Measurements from ENCODE around the gene DNAJC17. TPM values are rescaled to one million over a fixed set of nuclear protein-coding genes. Genes with fewer than 3 reads are reported as not detected.

DNAJC17 gene
- total and polyA plus RNA-seq, 2 of the 13 experiments (the other 11 are each of a cell fraction or from before 2014, with no cell fraction given), result 22.2 to 26.5 TPM

DNA sequence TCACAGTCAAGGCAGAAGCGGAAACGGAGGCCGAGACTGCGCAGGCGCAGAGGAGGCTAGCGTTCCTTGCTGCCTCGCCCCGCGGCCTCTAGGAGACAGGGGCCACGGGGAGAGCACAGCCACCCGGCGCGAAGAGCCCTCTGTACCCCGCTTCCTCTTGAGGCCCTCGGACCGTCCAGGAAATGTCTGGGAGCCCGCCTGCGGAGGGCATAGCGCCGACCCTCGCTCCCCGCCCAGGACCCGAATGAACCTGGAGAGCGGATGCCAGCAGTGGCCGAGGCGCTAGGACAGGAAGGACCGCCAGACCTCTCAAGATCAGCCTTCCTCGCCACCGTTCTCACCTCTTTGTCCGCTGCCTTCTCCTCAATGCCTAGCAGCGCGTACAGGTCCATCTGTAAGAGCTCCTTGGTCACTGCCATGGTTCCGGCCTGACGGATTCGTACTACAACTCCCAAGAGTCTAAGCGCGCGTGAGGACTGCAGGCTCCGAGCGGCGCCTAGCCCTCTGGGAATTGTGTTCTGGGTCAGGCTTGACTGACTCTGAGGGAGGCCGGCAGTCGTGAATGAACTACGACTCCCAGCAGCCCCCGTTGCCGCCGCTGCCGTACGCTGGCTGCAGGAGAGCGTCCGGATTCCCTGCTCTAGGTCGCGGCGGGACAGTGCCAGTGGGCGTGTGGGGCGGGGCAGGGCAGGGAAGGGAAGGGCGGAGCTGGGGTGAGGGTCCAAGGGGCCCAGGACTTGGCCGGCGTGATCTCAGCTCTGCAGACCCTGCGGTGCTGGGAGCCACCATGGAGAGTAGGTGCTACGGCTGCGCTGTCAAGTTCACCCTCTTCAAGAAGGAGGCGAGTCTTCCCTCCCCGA is at the start of gene DNAJC17, which contains the start of gene ZFYVE19 (continued):
- TF ChIP-seq, protein P1, sequence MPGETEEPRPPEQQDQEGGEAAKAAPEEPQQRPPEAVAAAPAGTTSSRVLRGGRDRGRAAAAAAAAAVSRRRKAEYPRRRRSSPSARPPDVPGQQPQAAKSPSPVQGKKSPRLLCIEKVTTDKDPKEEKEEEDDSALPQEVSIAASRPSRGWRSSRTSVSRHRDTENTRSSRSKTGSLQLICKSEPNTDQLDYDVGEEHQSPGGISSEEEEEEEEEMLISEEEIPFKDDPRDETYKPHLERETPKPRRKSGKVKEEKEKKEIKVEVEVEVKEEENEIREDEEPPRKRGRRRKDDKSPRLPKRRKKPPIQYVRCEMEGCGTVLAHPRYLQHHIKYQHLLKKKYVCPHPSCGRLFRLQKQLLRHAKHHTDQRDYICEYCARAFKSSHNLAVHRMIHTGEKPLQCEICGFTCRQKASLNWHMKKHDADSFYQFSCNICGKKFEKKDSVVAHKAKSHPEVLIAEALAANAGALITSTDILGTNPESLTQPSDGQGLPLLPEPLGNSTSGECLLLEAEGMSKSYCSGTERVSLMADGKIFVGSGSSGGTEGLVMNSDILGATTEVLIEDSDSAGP (CRISPR knock-in tag; IDR thresholded peaks at IDR 0.05; ENCODE audit: borderline replicate concordance), result peak; percentile 94
- TF ChIP-seq, protein P2, sequence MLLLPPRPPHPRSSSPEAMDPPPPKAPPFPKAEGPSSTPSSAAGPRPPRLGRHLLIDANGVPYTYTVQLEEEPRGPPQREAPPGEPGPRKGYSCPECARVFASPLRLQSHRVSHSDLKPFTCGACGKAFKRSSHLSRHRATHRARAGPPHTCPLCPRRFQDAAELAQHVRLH (CRISPR knock-in tag; IDR thresholded peaks at IDR 0.05; ENCODE audit: borderline replicate concordance, low read depth), result 0 out of 2 replicates have a peak, but pooled peaks have one; percentile 33
- TF ChIP-seq, protein P3, sequence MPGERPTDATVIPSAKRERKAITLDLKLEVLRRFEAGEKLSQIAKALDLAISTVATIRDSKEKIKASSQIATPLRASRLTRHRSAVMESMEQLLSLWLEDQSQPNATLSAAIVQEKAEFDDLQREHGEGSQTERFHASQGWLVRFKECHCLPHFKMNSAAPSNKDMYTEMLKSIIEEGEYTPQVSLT (CRISPR knock-in tag; IDR thresholded peaks at IDR 0.05; ENCODE audit: borderline replicate concordance, low read depth), result no peak
- no peak for TF ChIP-seq IKZF4 (CRISPR knock-in tag; IDR thresholded peaks at IDR 0.05; ENCODE audit: borderline replicate concordance, low read depth, not compliant biosample characterization)
- no peak for TF ChIP-seq ZNF703 (CRISPR knock-in tag; IDR thresholded peaks at IDR 0.05; ENCODE audit: borderline replicate concordance)
- TF ChIP-seq, protein P4, sequence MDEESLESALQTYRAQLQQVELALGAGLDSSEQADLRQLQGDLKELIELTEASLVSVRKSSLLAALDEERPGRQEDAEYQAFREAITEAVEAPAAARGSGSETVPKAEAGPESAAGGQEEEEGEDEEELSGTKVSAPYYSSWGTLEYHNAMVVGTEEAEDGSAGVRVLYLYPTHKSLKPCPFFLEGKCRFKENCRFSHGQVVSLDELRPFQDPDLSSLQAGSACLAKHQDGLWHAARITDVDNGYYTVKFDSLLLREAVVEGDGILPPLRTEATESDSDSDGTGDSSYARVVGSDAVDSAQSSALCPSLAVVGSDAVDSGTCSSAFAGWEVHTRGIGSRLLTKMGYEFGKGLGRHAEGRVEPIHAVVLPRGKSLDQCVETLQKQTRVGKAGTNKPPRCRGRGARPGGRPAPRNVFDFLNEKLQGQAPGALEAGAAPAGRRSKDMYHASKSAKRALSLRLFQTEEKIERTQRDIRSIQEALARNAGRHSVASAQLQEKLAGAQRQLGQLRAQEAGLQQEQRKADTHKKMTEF (CRISPR knock-in tag; IDR thresholded peaks at IDR 0.05), result peak; percentile 54; the same call in 1 of the 2 replicates
- TF ChIP-seq SETDB1 (CRISPR knock-in tag; IDR thresholded peaks at IDR 0.05; ENCODE audit: borderline replicate concordance), result no peak

All from HepG2 (cell line).